ENCODE results near the gene TBC1D5.

DNA sequence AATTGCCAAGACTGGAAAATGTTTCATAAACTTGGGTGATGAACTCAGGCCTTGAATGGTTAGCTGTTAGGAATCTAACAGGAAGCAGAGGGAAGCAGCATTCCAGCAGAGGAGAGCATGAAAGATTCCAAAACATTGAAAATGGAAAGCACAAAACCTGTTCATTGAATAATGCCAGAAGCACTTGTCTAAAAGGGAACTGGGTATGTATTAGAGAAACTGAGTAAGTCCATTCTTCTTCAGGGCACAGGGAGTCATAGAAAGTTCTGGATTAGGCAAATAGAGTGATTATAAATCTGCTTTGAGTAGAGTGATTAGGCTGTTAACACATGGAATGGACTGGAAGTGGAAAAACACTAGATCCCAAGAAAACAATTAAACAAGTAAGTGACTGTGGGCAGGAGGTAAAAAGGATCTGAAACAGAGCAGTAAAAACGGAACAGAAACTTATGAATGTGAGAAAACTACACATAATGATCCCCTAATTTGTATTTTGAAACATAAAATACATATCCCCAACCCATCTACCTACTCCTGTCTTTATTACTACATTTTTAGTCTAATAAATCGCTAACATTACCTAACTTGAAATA is 343.4 kb downstream of the TBC1D5 start:
- TF ChIP-seq, protein P1, sequence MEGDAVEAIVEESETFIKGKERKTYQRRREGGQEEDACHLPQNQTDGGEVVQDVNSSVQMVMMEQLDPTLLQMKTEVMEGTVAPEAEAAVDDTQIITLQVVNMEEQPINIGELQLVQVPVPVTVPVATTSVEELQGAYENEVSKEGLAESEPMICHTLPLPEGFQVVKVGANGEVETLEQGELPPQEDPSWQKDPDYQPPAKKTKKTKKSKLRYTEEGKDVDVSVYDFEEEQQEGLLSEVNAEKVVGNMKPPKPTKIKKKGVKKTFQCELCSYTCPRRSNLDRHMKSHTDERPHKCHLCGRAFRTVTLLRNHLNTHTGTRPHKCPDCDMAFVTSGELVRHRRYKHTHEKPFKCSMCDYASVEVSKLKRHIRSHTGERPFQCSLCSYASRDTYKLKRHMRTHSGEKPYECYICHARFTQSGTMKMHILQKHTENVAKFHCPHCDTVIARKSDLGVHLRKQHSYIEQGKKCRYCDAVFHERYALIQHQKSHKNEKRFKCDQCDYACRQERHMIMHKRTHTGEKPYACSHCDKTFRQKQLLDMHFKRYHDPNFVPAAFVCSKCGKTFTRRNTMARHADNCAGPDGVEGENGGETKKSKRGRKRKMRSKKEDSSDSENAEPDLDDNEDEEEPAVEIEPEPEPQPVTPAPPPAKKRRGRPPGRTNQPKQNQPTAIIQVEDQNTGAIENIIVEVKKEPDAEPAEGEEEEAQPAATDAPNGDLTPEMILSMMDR (conservative IDR thresholded peaks at IDR 0.05), result no peak
- TF ChIP-seq ZFX (IDR thresholded peaks at IDR 0.05), result no peak
